Measurements from ENCODE around the gene PIGQ.

The PIGQ gene

DNA sequence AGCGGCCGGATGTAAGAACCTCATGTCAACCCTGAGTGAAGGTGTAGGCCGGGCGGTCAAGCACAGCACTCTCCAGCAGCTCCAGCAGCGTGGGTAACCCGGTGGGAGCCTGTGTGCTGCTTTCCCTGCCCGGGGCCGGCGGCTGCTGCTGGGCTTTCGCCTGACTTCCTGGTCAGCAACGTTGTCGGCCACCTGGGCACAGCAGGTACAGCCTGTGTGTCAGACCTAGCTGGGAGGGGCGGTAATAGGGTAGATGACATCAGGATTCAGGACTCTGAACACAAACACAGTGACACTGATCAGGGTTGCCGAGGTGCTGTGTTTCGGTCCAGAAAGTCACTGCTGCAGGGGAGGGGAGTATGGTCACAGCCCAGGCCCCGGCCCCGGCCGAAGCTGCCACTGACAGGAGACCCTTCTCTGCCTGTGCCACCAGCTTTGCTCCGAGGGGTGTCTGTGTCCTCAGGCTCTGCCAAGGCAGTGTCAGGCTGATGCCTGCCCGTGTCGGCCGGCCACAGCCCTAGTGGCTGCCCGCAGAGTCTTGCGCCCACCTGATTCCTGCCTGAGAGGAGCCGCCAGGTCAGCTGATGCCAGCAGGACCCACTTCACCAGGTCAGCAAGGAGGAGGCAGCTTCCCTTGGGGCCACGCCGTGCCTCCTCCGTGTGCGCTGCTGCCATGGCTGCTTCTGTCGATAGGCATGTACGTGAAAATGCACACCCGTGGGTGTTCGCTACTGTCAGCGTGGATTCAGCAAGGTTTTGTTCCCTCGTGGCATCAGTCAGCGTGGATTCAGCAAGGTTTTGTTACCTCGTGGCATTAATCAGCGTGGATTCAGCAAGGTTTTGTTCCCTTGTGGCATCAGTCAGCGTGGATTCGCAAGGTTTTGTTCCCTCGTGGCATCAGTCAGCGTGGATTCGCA, 29.3 kb downstream of the PIGQ start:
- Histone ChIP-seq H3K27ac (ENCODE audit: low read length) (no peak overlapping the region), H2AFZ (ENCODE audit: low read depth, low read length) (no peak overlapping the region), H3K27me3 (ENCODE audit: low read depth, low read length) (no peaks in the 10 kb centered on the region), H3K4me3 (ENCODE audit: low read length) (no peak overlapping the region), H3K9ac (ENCODE audit: low read length) (no peak overlapping the region), H3K36me3 (replicated peaks; ENCODE audit: low read depth, low read length) (peaks cover 8% of the 10 kb centered on the region), H3K4me1 (ENCODE audit: low read length) (no peaks in the 10 kb centered on the region), H4K20me1 (ENCODE audit: insufficient read depth, low read length) (peaks cover 4% of the 10 kb centered on the region; the same call in 1 of the 2 replicates), H3K79me2 (ENCODE audit: low read length) (no peaks in the 10 kb centered on the region; the same call in 1 of the 2 replicates), H3K9me3 (ENCODE audit: insufficient read depth, low read length) (no peaks in the 10 kb centered on the region), H3K4me2 (ENCODE audit: low read length) (no peak overlapping the region)
- no peak for TF ChIP-seq EZH2phosphoT487 (IDR thresholded peaks at IDR 0.05; ENCODE audit: low read depth)
- TF ChIP-seq CTCF (IDR thresholded peaks at IDR 0.05; ENCODE audit: low read depth, low read length) = no peak

GRCh38 chr16:600781-601180, 31.0 kb downstream of the PIGQ start:
- H3K9ac ChIP-seq (ENCODE audit: low read length) = no peak overlapping the region
- no peaks in the 10 kb centered on the region for H3K4me1 ChIP-seq (ENCODE audit: low read length)
- no peaks in the 10 kb centered on the region for H3K27me3 ChIP-seq (ENCODE audit: low read depth, low read length)
- no peak overlapping the region for H2AFZ ChIP-seq (ENCODE audit: low read depth, low read length)
- H3K27ac ChIP-seq (ENCODE audit: low read length) = no peak overlapping the region
- peaks cover 8% of the 10 kb centered on the region for H3K36me3 ChIP-seq (replicated peaks; ENCODE audit: low read depth, low read length)
- H3K79me2 ChIP-seq (ENCODE audit: low read length) = 0 out of 2 replicates have a peak, but pooled peaks cover 2% of the 10 kb centered on the region
- H4K20me1 ChIP-seq (ENCODE audit: insufficient read depth, low read length) = no peaks in the 10 kb centered on the region
- no peak overlapping the region for H3K4me3 ChIP-seq (ENCODE audit: low read length)
- TF ChIP-seq CTCF (IDR thresholded peaks at IDR 0.05; ENCODE audit: low read depth, low read length) (peak; percentile 40), EZH2phosphoT487 (IDR thresholded peaks at IDR 0.05; ENCODE audit: low read depth) (no peak)
- H3K9me3 ChIP-seq (ENCODE audit: insufficient read depth, low read length) = no peaks in the 10 kb centered on the region
- H3K4me2 ChIP-seq (ENCODE audit: low read length) = no peak overlapping the region

- no peak overlapping the region for H3K4me2 ChIP-seq (ENCODE audit: low read length)
- H2AFZ ChIP-seq (ENCODE audit: low read depth, low read length) = no peak overlapping the region
- H3K4me1 ChIP-seq (ENCODE audit: low read length) = peaks cover 3% of the 10 kb centered on the region; the same call in 1 of the 2 replicates
- H3K27me3 ChIP-seq (ENCODE audit: low read depth, low read length) = no peaks in the 10 kb centered on the region
- TF ChIP-seq CTCF (IDR thresholded peaks at IDR 0.05; ENCODE audit: low read depth, low read length) (no peak), EZH2phosphoT487 (IDR thresholded peaks at IDR 0.05; ENCODE audit: low read depth) (no peak)
- H3K36me3 ChIP-seq (replicated peaks; ENCODE audit: low read depth, low read length) = peaks cover 9% of the 10 kb centered on the region
- H3K9me3 ChIP-seq (ENCODE audit: insufficient read depth, low read length) = no peaks in the 10 kb centered on the region
- no peak overlapping the region for H3K4me3 ChIP-seq (ENCODE audit: low read length)
- no peak overlapping the region for H3K27ac ChIP-seq (ENCODE audit: low read length)
- no peaks in the 10 kb centered on the region for H4K20me1 ChIP-seq (ENCODE audit: insufficient read depth, low read length)
- 0 out of 2 replicates have a peak, but pooled peaks cover 2% of the 10 kb centered on the region for H3K79me2 ChIP-seq (ENCODE audit: low read length)
- no peak overlapping the region for H3K9ac ChIP-seq (ENCODE audit: low read length)
These were observed 34.2 kb downstream of the PIGQ start for GRCh38 chr16:603933-604332.

GRCh38 chr16:606656-607307, 37.0 kb downstream of the PIGQ start:
- TF ChIP-seq CTCF (IDR thresholded peaks at IDR 0.05; ENCODE audit: low read depth, low read length) = no peak
- TF ChIP-seq EZH2phosphoT487 (IDR thresholded peaks at IDR 0.05; ENCODE audit: low read depth) = no peak
- no peaks in the 10 kb centered on the region for H3K9me3 ChIP-seq (ENCODE audit: insufficient read depth, low read length)

More at GRCh38 chr16:606656-607307, 37.0 kb downstream of the PIGQ start:
- H3K79me2 ChIP-seq (ENCODE audit: low read length) = 0 out of 2 replicates have a peak, but pooled peaks cover 2% of the 10 kb centered on the region
- H3K27me3 ChIP-seq (ENCODE audit: low read depth, low read length) = no peaks in the 10 kb centered on the region
- no peak overlapping the region for H3K9ac ChIP-seq (ENCODE audit: low read length)
- H3K27ac ChIP-seq (ENCODE audit: low read length) = no peak overlapping the region
- peaks cover 3% of the 10 kb centered on the region for H3K36me3 ChIP-seq (replicated peaks; ENCODE audit: low read depth, low read length)
- no peak overlapping the region for H2AFZ ChIP-seq (ENCODE audit: low read depth, low read length)
- H3K4me2 ChIP-seq (ENCODE audit: low read length) = no peak overlapping the region
- H4K20me1 ChIP-seq (ENCODE audit: insufficient read depth, low read length) = no peaks in the 10 kb centered on the region
- H3K4me3 ChIP-seq (ENCODE audit: low read length) = no peak overlapping the region
- peaks cover 3% of the 10 kb centered on the region; the same call in 1 of the 2 replicates for H3K4me1 ChIP-seq (ENCODE audit: low read length)
